Subcutaneous abdominal adipose tissue (tissue), 5 donors: Measurements from ENCODE around the gene PMM2.

ENCODE experiments used
- H3K27ac ChIP-seq: one replicate; pipeline ENCODE4 v1.7.0; 2013; ENCODE audit warnings: low read depth, mild to moderate bottlenecking, inconsistent platforms, low read length, moderate library complexity
- H3K27me3 ChIP-seq, 5 donors: one replicate each; pipeline ENCODE4 v1.7.0; 2013; ENCODE audit warnings: low read length in 5 of 5, inconsistent platforms in 1 of 5; ENCODE audit not compliant: control insufficient read depth in 5 of 5, insufficient read depth in 4 of 5
- H3K36me3 ChIP-seq, 5 donors: one replicate each; pipeline ENCODE4 v1.7.0; 2013; ENCODE audit warnings: low read length in 5 of 5; ENCODE audit not compliant: control insufficient read depth in 5 of 5, insufficient read depth in 5 of 5
- H3K4me1 ChIP-seq, 5 donors: one replicate each; pipeline ENCODE4 v1.7.0; 2013; ENCODE audit warnings: low read length in 5 of 5, mild to moderate bottlenecking in 3 of 5, moderate library complexity in 1 of 5; ENCODE audit not compliant: control insufficient read depth in 5 of 5, insufficient read depth in 5 of 5
- H3K4me3 ChIP-seq, 5 donors: one replicate each; pipeline ENCODE4 v1.7.0; 2013; ENCODE audit warnings: low read length in 5 of 5, low read depth in 1 of 5
- H3K9ac ChIP-seq, 5 donors: one replicate each; pipeline ENCODE4 v1.7.0; 2013; ENCODE audit warnings: low read length in 5 of 5, mild to moderate bottlenecking in 4 of 5, moderate library complexity in 3 of 5
- H3K9me3 ChIP-seq, 5 donors: one replicate each; pipeline ENCODE4 v1.7.0; 2013; ENCODE audit warnings: low read length in 5 of 5; ENCODE audit not compliant: control insufficient read depth in 5 of 5
- donor health status: healthy.
- donor health status: healthy.
- donor health status: healthy.
- donor health status: healthy.
- donor health status: healthy.

PMM2 gene

DNA sequence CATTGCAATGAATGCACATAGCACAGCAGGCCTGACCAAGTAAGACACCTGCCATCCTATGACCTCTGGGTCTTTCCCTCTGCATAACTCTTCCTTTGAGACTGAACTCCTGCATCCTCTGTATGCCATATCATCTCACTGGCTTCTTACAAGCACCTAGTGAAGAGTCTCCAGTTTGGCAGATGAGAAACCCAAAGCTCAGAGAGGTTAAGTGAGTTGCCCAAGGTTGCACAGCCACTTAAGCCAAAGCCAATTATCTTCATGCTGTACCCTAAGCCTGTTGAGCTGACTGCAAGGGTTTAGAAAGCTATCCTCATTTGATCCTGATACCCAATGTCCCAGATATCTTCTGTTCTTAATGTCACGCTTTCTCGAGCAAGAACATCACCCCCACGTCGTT is 35.4 kb upstream of the PMM2 start:
- H3K4me1 ChIP-seq: no peaks in the 10 kb centered on the region
- no peaks in the 10 kb centered on the region for H3K27me3 ChIP-seq
- no peak overlapping the region for H3K4me3 ChIP-seq
- H3K9me3 ChIP-seq: no peaks in the 10 kb centered on the region
- peaks cover 0 to 39% (median 21%) of the 10 kb centered on the region in 5 donors for H3K36me3 ChIP-seq
- no peak overlapping the region for H3K9ac ChIP-seq
- H3K27ac ChIP-seq: no peak overlapping the region

DNA sequence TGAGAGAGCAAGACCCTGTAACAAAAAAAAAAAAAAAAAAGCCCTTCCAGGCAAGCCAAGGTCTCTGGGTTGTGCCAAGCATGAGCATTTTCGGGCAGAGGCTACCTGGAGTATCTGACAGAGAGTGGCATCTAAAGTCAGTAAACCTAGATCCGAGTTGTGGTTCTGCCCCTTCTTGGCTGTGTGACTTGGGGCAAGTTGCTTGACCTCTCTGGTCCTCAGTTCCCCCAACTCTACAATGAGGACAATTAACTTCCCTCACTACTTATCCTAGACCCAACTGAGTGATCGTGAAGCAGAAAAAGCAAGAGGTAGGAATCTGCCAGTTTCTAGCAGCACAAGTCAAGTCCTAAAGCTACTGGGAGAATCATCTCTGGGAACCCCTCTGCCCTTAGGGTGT is 34.6 kb upstream of the PMM2 start:
- H3K36me3 ChIP-seq: peaks cover 0 to 39% (median 20%) of the 10 kb centered on the region in 5 donors
- no peaks in the 10 kb centered on the region for H3K4me1 ChIP-seq
- no peaks in the 10 kb centered on the region for H3K9me3 ChIP-seq
- no peaks in the 10 kb centered on the region for H3K27me3 ChIP-seq
- H3K9ac ChIP-seq: no peak overlapping the region
- no peak overlapping the region for H3K27ac ChIP-seq
- no peak overlapping the region for H3K4me3 ChIP-seq

DNA sequence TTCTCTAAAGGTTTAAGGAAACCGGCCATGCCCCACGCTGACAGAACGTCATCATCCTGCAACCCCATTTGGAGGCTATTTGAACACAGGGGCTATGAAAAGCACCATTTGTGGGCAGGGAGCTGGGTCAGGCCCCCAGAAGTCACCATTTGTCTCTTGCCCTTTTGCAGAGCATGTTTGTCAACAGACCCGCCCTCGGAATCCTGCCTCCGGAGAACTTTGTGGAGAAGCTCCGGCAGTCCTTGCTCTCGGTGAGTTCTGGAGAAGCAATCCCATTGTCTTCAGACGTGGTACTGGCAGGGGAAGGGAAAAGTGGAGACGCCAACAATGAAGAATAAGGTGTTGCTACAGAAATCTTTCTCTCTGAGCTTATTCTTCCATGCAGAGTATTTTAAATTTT is 33.7 kb upstream of the PMM2 start:
- Histone ChIP-seq H3K4me1 (no peaks in the 10 kb centered on the region), H3K27me3 (no peaks in the 10 kb centered on the region), H3K4me3 (no peak overlapping the region), H3K9ac (no peak overlapping the region), H3K27ac (no peak overlapping the region), H3K9me3 (no peaks in the 10 kb centered on the region), H3K36me3 (peaks cover 0 to 41% (median 26%) of the 10 kb centered on the region in 5 donors)

DNA sequence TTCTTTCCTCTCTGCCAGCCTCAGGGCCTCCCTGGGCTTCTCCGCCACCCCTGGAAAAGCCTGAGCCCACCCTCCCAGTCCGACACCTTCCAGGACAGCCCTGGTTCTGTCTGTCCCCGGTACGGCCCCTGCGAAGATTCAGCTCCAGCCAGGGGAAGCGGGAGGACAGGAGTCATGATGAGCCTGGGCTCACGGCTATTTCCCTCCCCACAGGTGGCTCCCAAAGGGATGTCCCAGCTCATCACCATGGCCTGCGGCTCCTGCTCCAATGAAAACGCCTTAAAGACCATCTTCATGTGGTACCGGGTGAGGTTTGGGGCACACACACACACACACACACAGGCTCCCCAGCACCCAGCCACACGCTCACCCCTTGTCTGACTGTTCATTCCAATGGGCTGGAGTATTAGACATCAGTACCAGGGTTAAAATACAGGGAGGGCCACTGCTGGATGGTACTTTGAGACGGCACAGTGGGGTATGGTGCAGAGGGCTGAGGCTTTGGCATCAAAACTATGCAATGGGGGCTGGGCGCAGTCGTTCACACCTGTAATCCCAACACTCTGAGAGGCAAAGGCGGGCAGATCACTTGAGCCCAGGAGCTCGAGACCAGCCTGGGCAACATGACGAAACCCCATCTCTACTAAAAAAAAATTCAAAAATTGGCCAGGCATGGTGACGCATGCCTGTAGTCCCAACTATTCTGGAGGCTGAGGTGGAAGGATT is 33.0 kb upstream of the PMM2 start:
- Histone ChIP-seq H3K9me3 (no peaks in the 10 kb centered on the region), H3K27ac (no peak overlapping the region), H3K9ac (no peak overlapping the region), H3K4me3 (no peak overlapping the region), H3K4me1 (no peaks in the 10 kb centered on the region), H3K36me3 (peaks cover under 1 to 45% (median 30%) of the 10 kb centered on the region in 5 donors), H3K27me3 (no peaks in the 10 kb centered on the region)

DNA sequence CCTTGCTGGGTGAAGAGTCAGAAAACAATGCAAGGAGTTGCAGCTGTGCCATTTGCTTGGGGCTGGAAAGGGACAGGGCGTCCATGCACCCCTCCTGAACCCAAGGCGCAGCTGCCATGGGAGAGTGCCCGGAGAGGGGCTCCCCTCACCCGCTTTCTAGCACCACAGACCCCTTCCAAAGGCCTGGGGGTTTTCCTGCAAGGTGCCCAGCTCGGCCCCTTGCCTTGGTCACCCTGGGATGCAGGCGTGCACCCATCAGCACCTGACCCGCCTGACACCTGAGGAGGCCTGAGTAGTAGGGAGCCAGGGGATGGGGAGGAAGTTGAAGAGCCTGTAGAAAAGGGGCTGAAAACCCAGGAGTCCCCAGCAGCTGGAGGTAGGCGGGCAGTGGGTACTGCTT is 30.5 kb upstream of the PMM2 start:
- Histone ChIP-seq H3K4me3 (no peak overlapping the region), H3K36me3 (peaks cover 3 to 48% (median 32%) of the 10 kb centered on the region in 5 donors), H3K27ac (no peak overlapping the region), H3K9ac (no peak overlapping the region), H3K4me1 (no peaks in the 10 kb centered on the region), H3K9me3 (no peaks in the 10 kb centered on the region), H3K27me3 (no peaks in the 10 kb centered on the region)

DNA sequence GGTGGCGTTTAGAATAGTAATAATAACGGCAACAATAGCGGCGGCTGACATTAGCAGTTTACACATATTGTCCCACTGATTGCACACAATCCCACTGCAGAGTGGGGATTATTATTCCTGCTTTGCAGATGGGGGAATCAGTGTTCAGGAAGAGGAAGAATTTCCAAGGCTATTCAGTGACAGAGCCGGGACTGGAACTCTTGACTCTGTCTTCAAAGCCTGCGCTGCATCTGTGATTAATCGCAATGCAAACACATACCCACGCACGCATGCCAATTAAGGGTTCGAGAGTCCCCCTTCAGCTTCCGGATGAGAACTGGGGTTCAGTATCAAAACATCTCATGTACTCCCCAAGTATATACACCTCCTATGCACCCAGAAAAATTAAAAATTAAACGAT is 29.4 kb upstream of the PMM2 start:
- Histone ChIP-seq H3K9me3 (no peaks in the 10 kb centered on the region), H3K27ac (no peak overlapping the region), H3K4me1 (no peaks in the 10 kb centered on the region), H3K4me3 (no peak overlapping the region), H3K9ac (no peak overlapping the region), H3K27me3 (no peaks in the 10 kb centered on the region), H3K36me3 (peaks cover 3 to 55% (median 40%) of the 10 kb centered on the region in 5 donors)

DNA sequence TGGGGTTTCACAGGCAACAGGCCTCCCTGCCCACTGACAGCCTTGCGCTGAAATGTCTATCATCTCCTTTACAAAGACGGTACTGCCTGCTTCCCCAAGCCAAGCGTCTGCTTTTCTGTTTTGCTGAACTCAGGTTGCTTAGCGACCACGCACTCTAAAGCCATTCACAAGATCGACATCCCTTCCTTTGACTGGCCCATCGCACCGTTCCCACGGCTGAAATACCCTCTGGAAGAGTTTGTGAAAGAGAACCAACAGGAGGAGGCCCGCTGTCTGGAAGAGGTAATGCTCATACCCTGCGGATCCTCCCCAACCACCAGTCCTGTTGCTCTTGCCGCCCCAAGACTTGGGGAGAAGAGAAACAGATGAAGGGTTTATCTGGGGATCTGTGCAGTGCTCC is 28.9 kb upstream of the PMM2 start:
- peaks cover 3 to 57% (median 40%) of the 10 kb centered on the region in 5 donors for H3K36me3 ChIP-seq

DNA sequence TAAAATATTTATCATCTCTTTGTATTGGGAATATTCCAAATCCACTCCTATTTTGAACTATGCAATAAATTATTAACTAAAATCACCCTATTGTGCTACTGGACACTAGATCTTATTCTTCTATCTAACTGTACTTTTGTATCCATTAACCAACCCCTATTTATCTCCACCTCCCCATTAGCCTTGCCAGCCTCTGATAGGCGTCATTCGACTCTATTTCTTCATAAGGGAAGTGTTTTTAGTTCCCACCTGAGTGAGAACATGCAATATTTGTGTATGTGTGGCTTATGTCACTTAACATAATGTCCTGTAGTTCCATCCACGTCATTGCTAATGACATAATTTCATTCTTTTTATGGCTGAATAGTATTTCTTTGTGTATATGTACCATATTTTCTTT is 24.1 kb upstream of the PMM2 start:
- H3K36me3 ChIP-seq: peaks cover 3 to 66% (median 40%) of the 10 kb centered on the region in 5 donors

More for the DNA sequence above, 28.9 kb upstream of the PMM2 start:
- no peaks in the 10 kb centered on the region for H3K4me1 ChIP-seq
- no peaks in the 10 kb centered on the region for H3K27me3 ChIP-seq
- no peaks in the 10 kb centered on the region for H3K9me3 ChIP-seq
- H3K9ac ChIP-seq: no peak overlapping the region
- no peak overlapping the region for H3K4me3 ChIP-seq
- no peak overlapping the region for H3K27ac ChIP-seq

DNA sequence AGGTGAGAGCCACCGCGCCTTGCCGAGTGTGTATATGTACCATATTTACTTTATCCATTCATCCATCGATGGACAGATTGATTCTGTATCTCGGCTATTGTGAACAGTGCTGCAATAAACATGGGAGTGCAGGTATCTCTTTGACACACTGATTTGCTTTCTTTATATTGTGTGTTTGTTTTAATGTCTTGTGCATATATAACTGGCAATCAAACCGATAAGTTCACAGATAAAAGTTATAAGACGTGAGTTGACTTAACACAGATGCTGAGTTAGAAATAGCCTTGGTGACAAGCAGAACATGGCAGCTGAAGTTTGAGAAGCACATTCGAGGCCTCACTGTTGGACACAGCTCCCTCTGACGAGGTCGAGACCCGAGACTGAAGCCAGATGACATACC is 23.4 kb upstream of the PMM2 start:
- no peak overlapping the region for H3K9ac ChIP-seq
- no peak overlapping the region for H3K4me3 ChIP-seq
- H3K27ac ChIP-seq: no peak overlapping the region
- H3K36me3 ChIP-seq: peaks cover 3 to 66% (median 34%) of the 10 kb centered on the region in 5 donors
- no peaks in the 10 kb centered on the region for H3K4me1 ChIP-seq
- no peaks in the 10 kb centered on the region for H3K9me3 ChIP-seq
- H3K27me3 ChIP-seq: no peaks in the 10 kb centered on the region

More for the DNA sequence above, 24.1 kb upstream of the PMM2 start:
- Histone ChIP-seq H3K27me3 (no peaks in the 10 kb centered on the region), H3K4me1 (no peaks in the 10 kb centered on the region), H3K27ac (no peak overlapping the region), H3K9me3 (no peaks in the 10 kb centered on the region), H3K4me3 (no peak overlapping the region), H3K9ac (no peak overlapping the region)

DNA sequence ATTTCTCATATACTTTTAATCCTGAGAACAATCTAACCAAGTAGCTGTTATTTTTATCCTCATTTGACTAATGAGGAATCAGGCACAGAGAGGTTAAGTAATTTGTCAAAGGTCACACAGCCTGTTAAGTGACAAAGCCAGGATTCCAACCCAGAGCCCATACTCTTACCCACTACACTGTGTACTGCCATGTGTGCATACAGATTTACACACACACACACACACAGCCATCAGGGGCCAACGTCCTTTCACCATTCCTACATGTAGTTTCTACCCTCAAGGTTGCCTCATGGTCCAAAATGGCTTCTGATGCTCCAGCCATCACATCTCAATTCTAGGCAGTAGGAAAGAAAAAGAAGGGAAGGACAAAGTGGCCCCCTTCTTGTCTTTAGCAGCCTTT is 22.3 kb upstream of the PMM2 start:
- H3K9me3 ChIP-seq: no peaks in the 10 kb centered on the region
- no peak overlapping the region for H3K4me3 ChIP-seq
- no peak overlapping the region for H3K27ac ChIP-seq
- H3K4me1 ChIP-seq: no peaks in the 10 kb centered on the region
- no peak overlapping the region for H3K9ac ChIP-seq
- H3K36me3 ChIP-seq: peaks cover 0 to 76% (median 37%) of the 10 kb centered on the region in 5 donors
- H3K27me3 ChIP-seq: no peaks in the 10 kb centered on the region
